Measurements from ENCODE around the gene AQP9.

Gene AQP9

GRCh38 chr15:58165661-58166060 is 27.5 kb downstream of the AQP9 start:
- Histone ChIP-seq H3K79me1 (ENCODE audit: low read length) (no peaks in the 10 kb centered on the region), H2BK120ac (ENCODE audit: insufficient read depth, low read length, poor library complexity) (no peak overlapping the region), H3K4me2 (ENCODE audit: low read length) (no peak overlapping the region), H3K4ac (ENCODE audit: low read depth, low read length) (no peak overlapping the region), H4K91ac (ENCODE audit: low read depth, low read length) (no peak overlapping the region), H3K36me3 (ENCODE audit: control insufficient read depth in 1 of 2, insufficient read depth in 2 of 2, low read length in 2 of 2) (no peaks in the 10 kb centered on the region), H3K23ac (ENCODE audit: low read length) (no peak overlapping the region), H2AFZ (ENCODE audit: insufficient read depth, low read length, poor library complexity) (no peak overlapping the region), H3K27ac (ENCODE audit: low read depth, low read length) (no peak overlapping the region), H4K12ac (ENCODE audit: low read depth, low read length) (no peak overlapping the region), H3K9ac (ENCODE audit: low read length) (no peak overlapping the region), H2BK5ac (ENCODE audit: low read depth, low read length, poor library complexity) (no peak overlapping the region), H3K9me3 (ENCODE audit: insufficient read depth, low read depth, low read length) (no peaks in the 10 kb centered on the region), H3K18ac (ENCODE audit: low read length) (no peak overlapping the region), H3K79me2 (ENCODE audit: control insufficient read depth, insufficient read depth, low read length, poor library complexity) (no peaks in the 10 kb centered on the region), H2BK12ac (ENCODE audit: low read length) (no peak overlapping the region), H3K27me3 (ENCODE audit: insufficient read depth, low read length) (peaks cover 2% of the 10 kb centered on the region), H2AK5ac (ENCODE audit: low read length) (no peak overlapping the region), H3K4me3 (ENCODE audit: low read depth, low read length) (no peak overlapping the region), H4K8ac (ENCODE audit: low read depth, low read length) (no peak overlapping the region), H3K4me1 (ENCODE audit: control insufficient read depth in 1 of 2, insufficient read depth in 2 of 2, low read length in 2 of 2) (no peaks in the 10 kb centered on the region), H3K14ac (ENCODE audit: low read length) (no peak overlapping the region)
- DNase-seq = no peak

DNA sequence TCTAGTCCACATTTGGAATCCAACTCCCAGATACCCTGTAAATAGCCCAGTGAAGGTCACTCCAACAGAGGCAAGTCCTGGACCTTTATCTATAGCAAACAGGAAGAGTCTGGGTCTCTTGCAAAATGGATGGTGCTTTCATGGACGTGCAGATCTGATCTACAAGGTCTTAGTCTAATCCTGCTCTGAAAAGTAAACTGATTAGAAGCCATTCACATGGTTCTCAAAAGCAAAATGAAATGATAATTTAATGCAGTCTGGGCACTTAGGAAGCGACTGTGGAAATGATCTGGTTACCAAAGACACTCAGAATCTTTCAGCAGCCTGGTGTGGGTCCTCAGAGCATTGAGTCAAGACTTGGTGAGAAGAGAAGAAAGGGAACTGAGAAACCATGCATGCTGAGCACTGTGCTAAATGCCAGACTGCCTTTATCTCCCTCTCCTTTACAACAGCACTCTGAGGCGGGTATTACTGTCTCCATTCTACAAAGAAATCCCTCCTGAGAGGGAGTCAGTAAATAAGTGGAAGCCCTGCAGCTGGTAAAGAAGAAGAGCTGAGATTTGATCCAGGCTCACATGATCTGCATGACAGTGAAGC is 29.0 kb downstream of the AQP9 start:
- no CpG with 5 or more reads among the region's 3 CpGs for WGBS (ENCODE audit: extremely low coverage, insufficient coverage, insufficient read length)
- H3K79me2 ChIP-seq (ENCODE audit: control insufficient read depth, insufficient read depth, low read length, poor library complexity) = no peaks in the 10 kb centered on the region
- H2BK5ac ChIP-seq (ENCODE audit: low read depth, low read length, poor library complexity) = no peak overlapping the region

DNA sequence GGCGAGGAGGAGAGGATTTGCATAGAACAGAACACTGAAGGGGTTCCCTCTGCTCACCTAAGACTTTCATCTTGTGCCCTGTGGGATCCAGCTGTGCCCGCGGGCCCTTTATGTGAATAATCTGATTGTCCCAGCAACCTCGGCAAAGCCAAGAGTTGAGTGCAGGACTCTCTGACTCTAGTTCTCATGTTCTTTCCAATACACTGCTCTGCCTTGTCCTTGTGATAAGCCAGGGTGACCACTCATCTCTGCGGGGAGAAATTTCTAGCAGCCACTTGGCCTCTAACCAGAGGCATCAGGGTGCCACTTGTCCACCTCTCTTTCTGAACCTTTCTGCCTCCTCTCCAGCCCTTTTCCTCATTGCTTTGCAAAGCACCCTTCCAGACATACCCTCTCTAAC is 31.8 kb downstream of the AQP9 start:
- H3K9me3 ChIP-seq (ENCODE audit: insufficient read depth, low read depth, low read length) = no peaks in the 10 kb centered on the region
- H3K36me3 ChIP-seq (ENCODE audit: control insufficient read depth in 1 of 2, insufficient read depth in 2 of 2, low read length in 2 of 2) = no peaks in the 10 kb centered on the region
- no peak overlapping the region for H2BK5ac ChIP-seq (ENCODE audit: low read depth, low read length, poor library complexity)
- H3K27ac ChIP-seq (ENCODE audit: low read depth, low read length) = no peak overlapping the region
- H3K18ac ChIP-seq (ENCODE audit: low read length) = no peak overlapping the region
- no peak overlapping the region for H3K23ac ChIP-seq (ENCODE audit: low read length)
- H3K79me1 ChIP-seq (ENCODE audit: low read length) = no peaks in the 10 kb centered on the region
- no peak overlapping the region for H3K4me2 ChIP-seq (ENCODE audit: low read length)
- H2BK120ac ChIP-seq (ENCODE audit: insufficient read depth, low read length, poor library complexity) = no peak overlapping the region
- H3K4ac ChIP-seq (ENCODE audit: low read depth, low read length) = no peak overlapping the region
- H2AFZ ChIP-seq (ENCODE audit: insufficient read depth, low read length, poor library complexity) = no peak overlapping the region
- H3K4me1 ChIP-seq (ENCODE audit: control insufficient read depth in 1 of 2, insufficient read depth in 2 of 2, low read length in 2 of 2) = no peaks in the 10 kb centered on the region
- H2BK12ac ChIP-seq (ENCODE audit: low read length) = no peak overlapping the region
- peak overlapping the region; percentile 25 for H3K4me3 ChIP-seq (ENCODE audit: low read depth, low read length)
- H3K27me3 ChIP-seq (ENCODE audit: insufficient read depth, low read length) = peaks cover 2% of the 10 kb centered on the region
- H4K91ac ChIP-seq (ENCODE audit: low read depth, low read length) = no peak overlapping the region
- no peak overlapping the region for H4K8ac ChIP-seq (ENCODE audit: low read depth, low read length)
- H4K12ac ChIP-seq (ENCODE audit: low read depth, low read length) = no peak overlapping the region
- no peak overlapping the region for H2AK5ac ChIP-seq (ENCODE audit: low read length)
- no peak overlapping the region for H3K9ac ChIP-seq (ENCODE audit: low read length)
- no CpG with 5 or more reads among the region's 5 CpGs for WGBS (ENCODE audit: extremely low coverage, insufficient coverage, insufficient read length)
- DNase-seq = no peak
- H3K14ac ChIP-seq (ENCODE audit: low read length) = no peak overlapping the region
- H3K79me2 ChIP-seq (ENCODE audit: control insufficient read depth, insufficient read depth, low read length, poor library complexity) = no peaks in the 10 kb centered on the region

More for the DNA sequence above, 29.0 kb downstream of the AQP9 start:
- H2AFZ ChIP-seq (ENCODE audit: insufficient read depth, low read length, poor library complexity) = no peak overlapping the region
- DNase-seq = no peak
- H2AK5ac ChIP-seq (ENCODE audit: low read length) = no peak overlapping the region
- no peak overlapping the region for H3K4ac ChIP-seq (ENCODE audit: low read depth, low read length)
- peaks cover 2% of the 10 kb centered on the region for H3K27me3 ChIP-seq (ENCODE audit: insufficient read depth, low read length)
- H4K12ac ChIP-seq (ENCODE audit: low read depth, low read length) = no peak overlapping the region
- no peak overlapping the region for H3K14ac ChIP-seq (ENCODE audit: low read length)
- no peak overlapping the region for H3K4me3 ChIP-seq (ENCODE audit: low read depth, low read length)
- no peaks in the 10 kb centered on the region for H3K4me1 ChIP-seq (ENCODE audit: control insufficient read depth in 1 of 2, insufficient read depth in 2 of 2, low read length in 2 of 2)
- H3K79me1 ChIP-seq (ENCODE audit: low read length) = no peaks in the 10 kb centered on the region
- H3K4me2 ChIP-seq (ENCODE audit: low read length) = no peak overlapping the region
- no peak overlapping the region for H4K91ac ChIP-seq (ENCODE audit: low read depth, low read length)
- no peak overlapping the region for H3K27ac ChIP-seq (ENCODE audit: low read depth, low read length)
- no peak overlapping the region for H2BK120ac ChIP-seq (ENCODE audit: insufficient read depth, low read length, poor library complexity)
- H3K9me3 ChIP-seq (ENCODE audit: insufficient read depth, low read depth, low read length) = no peaks in the 10 kb centered on the region
- no peak overlapping the region for H4K8ac ChIP-seq (ENCODE audit: low read depth, low read length)
- H3K23ac ChIP-seq (ENCODE audit: low read length) = no peak overlapping the region
- H3K9ac ChIP-seq (ENCODE audit: low read length) = no peak overlapping the region
- H3K36me3 ChIP-seq (ENCODE audit: control insufficient read depth in 1 of 2, insufficient read depth in 2 of 2, low read length in 2 of 2) = no peaks in the 10 kb centered on the region
- no peak overlapping the region for H3K18ac ChIP-seq (ENCODE audit: low read length)
- no peak overlapping the region for H2BK12ac ChIP-seq (ENCODE audit: low read length)

DNA sequence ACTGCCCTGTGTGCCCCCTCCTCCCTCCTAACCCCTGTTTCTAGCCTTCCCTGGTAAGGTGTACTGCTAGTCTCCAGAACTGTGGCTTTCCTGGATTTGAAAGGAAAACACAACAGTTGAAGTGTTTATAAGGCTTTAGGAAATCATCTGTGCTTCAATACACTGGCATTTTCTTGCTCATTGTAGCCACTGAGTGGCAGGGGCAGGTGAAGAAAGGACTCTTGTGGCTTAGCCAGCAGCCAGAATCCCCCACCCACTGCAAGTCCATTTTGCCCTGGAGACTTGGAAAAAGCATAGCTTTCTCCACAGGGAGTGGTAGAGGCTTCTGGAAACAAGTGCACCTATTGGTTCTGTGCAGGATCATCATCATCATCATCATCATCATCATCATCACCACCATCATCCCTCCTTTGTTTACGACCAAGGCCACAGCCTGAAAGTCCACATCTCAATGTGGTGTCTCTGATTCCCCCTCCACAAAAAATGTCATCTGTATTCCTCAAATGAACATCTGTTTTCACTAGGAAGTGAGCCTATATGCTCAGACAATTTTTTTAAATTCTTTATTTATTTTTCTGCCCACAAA is 33.4 kb downstream of the AQP9 start:
- peaks cover under 1% of the 10 kb centered on the region for H3K27me3 ChIP-seq (ENCODE audit: insufficient read depth, low read length)
- no peaks in the 10 kb centered on the region for H3K4me1 ChIP-seq (ENCODE audit: control insufficient read depth in 1 of 2, insufficient read depth in 2 of 2, low read length in 2 of 2)
- H2AFZ ChIP-seq (ENCODE audit: insufficient read depth, low read length, poor library complexity) = no peak overlapping the region
- H3K14ac ChIP-seq (ENCODE audit: low read length) = no peak overlapping the region
- no peaks in the 10 kb centered on the region for H3K79me2 ChIP-seq (ENCODE audit: control insufficient read depth, insufficient read depth, low read length, poor library complexity)
- no peak overlapping the region for H4K12ac ChIP-seq (ENCODE audit: low read depth, low read length)
- no peak overlapping the region for H2BK12ac ChIP-seq (ENCODE audit: low read length)
- no peak overlapping the region for H2AK5ac ChIP-seq (ENCODE audit: low read length)
- WGBS (ENCODE audit: extremely low coverage, insufficient coverage, insufficient read length) = no CpG with 5 or more reads among the region's 1 CpG
- H3K4ac ChIP-seq (ENCODE audit: low read depth, low read length) = no peak overlapping the region
- no peak overlapping the region for H3K18ac ChIP-seq (ENCODE audit: low read length)
- no peak overlapping the region for H2BK5ac ChIP-seq (ENCODE audit: low read depth, low read length, poor library complexity)
- no peak overlapping the region for H2BK120ac ChIP-seq (ENCODE audit: insufficient read depth, low read length, poor library complexity)
- no peak overlapping the region for H3K9ac ChIP-seq (ENCODE audit: low read length)
- no peak overlapping the region for H3K4me3 ChIP-seq (ENCODE audit: low read depth, low read length)
- H3K4me2 ChIP-seq (ENCODE audit: low read length) = no peak overlapping the region
- H3K27ac ChIP-seq (ENCODE audit: low read depth, low read length) = no peak overlapping the region
- H3K23ac ChIP-seq (ENCODE audit: low read length) = no peak overlapping the region
- no peak for DNase-seq
- H3K36me3 ChIP-seq (ENCODE audit: control insufficient read depth in 1 of 2, insufficient read depth in 2 of 2, low read length in 2 of 2) = no peaks in the 10 kb centered on the region
- H4K8ac ChIP-seq (ENCODE audit: low read depth, low read length) = no peak overlapping the region
- H4K91ac ChIP-seq (ENCODE audit: low read depth, low read length) = no peak overlapping the region
- H3K79me1 ChIP-seq (ENCODE audit: low read length) = no peaks in the 10 kb centered on the region
- H3K9me3 ChIP-seq (ENCODE audit: insufficient read depth, low read depth, low read length) = no peaks in the 10 kb centered on the region
